Amniotic stem cell (primary cell): ENCODE measurements around the gene ANO10.
"Not testable (repeated sequence)": the region's sequence is repeated elsewhere in the genome, so short reads cannot be mapped to it uniquely, and the experiment has no call there.

Experiments
- DNase-seq: peaks from one replicate; lab custom pipeline; 2025; lab: John Stamatoyannopoulos, UW

ANO10 gene

GRCh38 chr3:43372007-43372740 is 249.6 kb downstream of the ANO10 start:
- DNase-seq: no peak

- no peak for DNase-seq
Observed at GRCh38 chr3:43371494-43371893, 250.3 kb downstream of the ANO10 start.

- DNase-seq: no peak
Observed at GRCh38 chr3:43370293-43370980, 251.4 kb downstream of the ANO10 start.

- DNase-seq: no peak
Observed at GRCh38 chr3:43369404-43370292, 252.2 kb downstream of the ANO10 start.

GRCh38 chr3:43366885-43367284 is 254.9 kb downstream of the ANO10 start:
- no peak for DNase-seq

GRCh38 chr3:43366481-43366880 is 255.3 kb downstream of the ANO10 start:
- DNase-seq: no peak

GRCh38 chr3:43365601-43366305 is 256.1 kb downstream of the ANO10 start:
- DNase-seq: no peak

GRCh38 chr3:43364926-43365325 is 256.9 kb downstream of the ANO10 start:
- no peak for DNase-seq

- DNase-seq: no peak
Observed at GRCh38 chr3:43364494-43364893, 257.3 kb downstream of the ANO10 start.

- no peak for DNase-seq
Observed at GRCh38 chr3:43363621-43364266, 258.1 kb downstream of the ANO10 start.

GRCh38 chr3:43362961-43363360 is 258.9 kb downstream of the ANO10 start:
- no peak for DNase-seq

GRCh38 chr3:43362183-43362582 is 259.6 kb downstream of the ANO10 start:
- no peak for DNase-seq

GRCh38 chr3:43361077-43361476 is 260.7 kb downstream of the ANO10 start:
- DNase-seq: no peak

GRCh38 chr3:43356033-43356432 is 265.8 kb downstream of the ANO10 start:
- DNase-seq: not testable (repeated sequence)

GRCh38 chr3:43353923-43354670 is 267.7 kb downstream of the ANO10 start:
- DNase-seq: no peak

GRCh38 chr3:43353393-43353792 is 268.4 kb downstream of the ANO10 start:
- no peak for DNase-seq

GRCh38 chr3:43349716-43350115 is 272.1 kb downstream of the ANO10 start:
- DNase-seq: no peak

GRCh38 chr3:43348852-43349574 is 272.8 kb downstream of the ANO10 start:
- no peak for DNase-seq

- no peak for DNase-seq
Observed at GRCh38 chr3:43348350-43348749, 273.5 kb downstream of the ANO10 start.

GRCh38 chr3:43347774-43348173 is 274.0 kb downstream of the ANO10 start:
- no peak for DNase-seq
